Activated CD8-positive, alpha-beta T cell treated with anti-CD3 and anti-CD28 coated beads for 36 hours (primary cell): ENCODE data around the gene SNAP23. TPM values are rescaled to one million over a fixed set of nuclear protein-coding genes. Genes with fewer than 3 reads are reported as not detected.

Experiments
- ATAC-seq: fragments of 200-7000 bp; cut with Tn5 transposase; one replicate; pipeline ENCODE4 v1.10.0; 2021; ENCODE audit warnings: mild to moderate bottlenecking, moderate library complexity
- CTCF ChIA-PET: fragments of 350-600 bp; sonication (Branson Sonifier 250); formaldehyde crosslinking; loops from one replicate; lab custom pipeline; 2021; ENCODE audit warnings: antibody characterized with exemption; lab: Charles Lee
- POLR2A ChIA-PET: fragments of 350-600 bp; sonication (Branson Sonifier 250); formaldehyde crosslinking; loops from one replicate; lab custom pipeline; 2021; ENCODE audit warnings: antibody characterized with exemption; lab: Charles Lee
- DNase-seq: peaks from one replicate; pipeline ENCODE4 v3.0.0-alpha.2; 2020
- H3K27ac Mint-ChIP-seq: one replicate; pipeline ENCODE4 v1.8.0; 2021; ENCODE audit warnings: mild to moderate bottlenecking, mixed read lengths
- H3K27me3 Mint-ChIP-seq: one replicate; pipeline ENCODE4 v1.8.0; 2021; ENCODE audit warnings: mixed read lengths
- H3K36me3 Mint-ChIP-seq: one replicate; pipeline ENCODE4 v1.8.0; 2021; ENCODE audit warnings: low read depth, mixed read lengths
- H3K4me1 Mint-ChIP-seq: one replicate; pipeline ENCODE4 v1.8.0; 2021; ENCODE audit warnings: low read depth, mixed read lengths
- H3K4me3 Mint-ChIP-seq: one replicate; pipeline ENCODE4 v1.8.0; 2021; ENCODE audit warnings: mild to moderate bottlenecking, moderate library complexity, mixed read lengths
- H3K9me3 Mint-ChIP-seq: one replicate; pipeline ENCODE4 v1.8.0; 2021; ENCODE audit warnings: mixed read lengths
- CTCF ChIP-seq: fragments of 200-600 bp; IDR thresholded peaks from one replicate; pipeline ENCODE4 v1.8.0; 2022; ENCODE audit warnings: antibody characterized with exemption, mild to moderate bottlenecking
- intact Hi-C: fragments of 100-400 bp; cut with micrococcal nuclease; formaldehyde crosslinking; loops from one replicate; pipeline ENCODE4 v1.10.0; 2022
- total RNA-seq, 2 experiments: library from RNA; stranded (reverse); gene quantifications; one replicate each; pipeline ENCODE4 v1.2.3, GENCODE V29; 2021

The SNAP23 gene
- total RNA-seq, 2 experiments from 2014 or later: 31.2 to 33.1 TPM

DNA sequence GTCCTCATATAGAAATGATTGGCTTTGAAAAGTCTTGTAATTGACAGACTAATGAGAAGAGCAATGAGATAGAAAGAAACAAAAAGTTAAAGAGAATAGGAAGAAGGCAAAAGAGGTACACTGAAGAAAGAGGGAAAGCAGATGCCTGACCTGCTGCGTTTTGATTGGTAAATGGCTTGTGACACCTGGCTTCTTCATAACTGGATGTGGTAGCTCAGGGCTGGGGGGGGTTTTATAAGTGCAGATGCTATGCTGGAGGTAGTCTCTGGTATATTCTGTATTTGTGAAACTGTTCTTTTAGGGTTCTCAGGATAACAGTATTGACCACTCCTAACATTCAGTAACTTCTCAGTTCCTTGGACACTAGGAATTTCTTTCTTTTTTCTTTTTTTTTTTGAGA lies 81.3 kb downstream of the SNAP23 start:
- Mint-ChIP-seq H3K36me3 (peaks cover under 1% of the 10 kb centered on the region), H3K9me3 (no peaks in the 10 kb centered on the region), H3K4me1 (peaks cover 36% of the 10 kb centered on the region), H3K27me3 (no peaks in the 10 kb centered on the region), H3K4me3 (peak overlapping the region; percentile 93), H3K27ac (no peak overlapping the region)
- ChIA-PET POLR2A (interaction anchor here (0.6 to 1.4 kb wide), 4 partner anchors 11 to 71 kb away, joined by 3 to 6 read pairs (median 3); no protein-coding TSS in a partner anchor), CTCF (no interaction called here)
- TF ChIP-seq CTCF: no peak
- intact Hi-C loops: no loop called here
- DNase-seq (peak; percentile 27), ATAC-seq (no peak)

DNA sequence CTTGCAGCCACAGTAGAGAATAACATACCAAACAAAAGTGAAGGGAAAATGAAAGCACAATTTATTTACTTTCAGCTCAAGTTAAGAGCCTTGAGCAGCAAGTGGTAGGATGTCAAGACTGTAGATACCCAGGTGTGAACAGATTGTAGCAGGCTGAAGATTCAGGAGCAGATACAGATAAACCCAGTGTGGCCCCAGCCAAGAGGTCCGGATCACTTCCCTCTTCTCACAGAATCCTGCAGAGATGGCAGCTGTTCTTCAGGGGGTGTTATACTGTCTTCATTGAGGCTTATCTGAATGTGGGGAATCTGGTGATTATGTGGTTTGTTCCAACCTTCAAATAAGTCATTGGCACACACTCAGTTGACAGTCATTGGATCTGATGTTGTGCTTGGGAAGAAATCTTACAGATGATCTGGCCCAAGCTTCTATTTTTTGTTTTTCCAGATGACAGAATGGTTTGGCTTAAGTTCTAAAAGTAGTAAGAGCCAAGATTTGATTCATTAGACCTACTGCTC lies 82.1 kb downstream of the SNAP23 start:
- Mint-ChIP-seq H3K9me3 (no peaks in the 10 kb centered on the region), H3K27ac (no peak overlapping the region), H3K36me3 (no peaks in the 10 kb centered on the region), H3K27me3 (no peaks in the 10 kb centered on the region), H3K4me1 (peaks cover 42% of the 10 kb centered on the region), H3K4me3 (no peak overlapping the region)
- TF ChIP-seq CTCF: no peak
- no peak for DNase-seq
- intact Hi-C loops: no loop called here
- POLR2A ChIA-PET: interaction anchor here (1.1 kb wide), 1 partner anchor 59 kb away, joined by 3 read pairs; no protein-coding TSS in a partner anchor
- no peak for ATAC-seq
- CTCF ChIA-PET: no interaction called here

DNA sequence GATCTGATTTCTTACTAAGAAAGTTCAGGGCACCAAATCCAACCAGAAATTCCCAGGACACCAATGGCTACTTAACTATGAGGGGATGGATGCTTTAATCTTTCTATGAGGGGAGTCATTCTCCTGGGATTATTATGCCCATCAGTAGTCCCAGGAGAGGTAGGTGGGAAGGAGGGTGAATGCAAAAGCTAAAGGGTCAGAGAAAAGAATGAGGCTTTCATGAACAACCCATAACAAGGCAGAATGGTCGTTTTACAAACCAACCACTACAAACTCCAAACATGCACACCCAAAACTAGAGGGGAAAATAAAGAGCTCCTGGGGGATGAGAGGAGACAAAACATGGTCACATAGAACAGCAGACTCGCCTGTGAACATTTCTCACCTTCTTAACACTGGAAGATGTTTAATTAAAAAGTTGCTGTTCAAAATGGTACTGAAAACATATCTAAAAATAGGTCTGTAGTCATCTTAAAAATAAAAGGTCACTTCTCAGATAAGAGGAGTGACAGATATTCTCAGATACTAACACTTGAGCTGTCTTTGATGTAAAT lies 83.6 kb downstream of the SNAP23 start:
- no peaks in the 10 kb centered on the region for H3K9me3 Mint-ChIP-seq
- H3K4me1 Mint-ChIP-seq: peaks cover 49% of the 10 kb centered on the region
- POLR2A ChIA-PET: no interaction called here
- ATAC-seq: no peak
- H3K27me3 Mint-ChIP-seq: no peaks in the 10 kb centered on the region
- intact Hi-C loops: no loop called here
- CTCF ChIA-PET: no interaction called here
- no peaks in the 10 kb centered on the region for H3K36me3 Mint-ChIP-seq
- DNase-seq: no peak
- TF ChIP-seq CTCF: no peak
- no peak overlapping the region for H3K27ac Mint-ChIP-seq
- H3K4me3 Mint-ChIP-seq: no peak overlapping the region

DNA sequence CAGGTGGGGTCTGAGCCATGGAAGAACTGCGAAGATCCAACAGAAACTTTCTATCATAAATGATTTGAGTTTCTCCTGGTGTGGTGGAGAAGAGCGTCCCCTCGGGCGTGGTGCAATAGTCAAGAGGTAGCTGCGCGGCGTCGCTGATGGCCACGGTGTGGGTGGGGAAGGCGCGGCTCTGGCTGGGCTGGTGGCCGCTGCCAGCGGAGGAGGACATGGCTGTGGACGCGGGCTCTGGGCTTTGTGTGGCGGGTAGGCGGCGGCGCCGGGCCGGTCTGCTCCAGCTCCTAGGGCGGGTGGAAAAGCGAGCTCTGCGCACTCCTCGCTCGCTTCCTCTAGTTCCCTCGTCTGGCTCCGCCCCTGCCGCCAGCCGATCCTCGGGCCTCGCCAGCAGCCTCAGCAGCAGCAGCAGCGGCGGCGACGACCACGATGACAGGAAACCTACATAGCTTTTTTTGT lies 85.9 kb downstream of the SNAP23 start:
- intact Hi-C loops: no loop called here

More for the DNA sequence above, 85.9 kb downstream of the SNAP23 start:
- DNase-seq (peak; percentile 88), ATAC-seq (peak; percentile 99)
- no peaks in the 10 kb centered on the region for H3K36me3 Mint-ChIP-seq
- no peaks in the 10 kb centered on the region for H3K27me3 Mint-ChIP-seq
- peaks cover 41% of the 10 kb centered on the region for H3K4me1 Mint-ChIP-seq
- peak overlapping the region; percentile 71 for H3K4me3 Mint-ChIP-seq
- no peaks in the 10 kb centered on the region for H3K9me3 Mint-ChIP-seq
- ChIA-PET POLR2A (interaction anchor here (1.4 kb wide), 1 partner anchor 32 kb away, joined by 4 read pairs; the partner anchor contains the start of genes HAUS2 and LRRC57), CTCF (interaction anchor here (0.9 to 1.5 kb wide), 5 partner anchors 11 to 644 kb away, joined by 3 to 4 read pairs (median 3); no protein-coding TSS in a partner anchor)
- H3K27ac Mint-ChIP-seq: peak overlapping the region; percentile 67
- TF ChIP-seq CTCF: no peak

Other genes starting within 250 kb of the SNAP23 start
- 10 to 100 TPM; 18.0 to 22.2 TPM for gene GANC, start 222.4 kb upstream of the SNAP23 start, total RNA-seq
- gene TMEM87A, start 222.2 kb upstream of the SNAP23 start, total RNA-seq: 10 to 100 TPM; 23.6 to 24.7 TPM
- 1 to 10 TPM; 3.3 to 3.5 TPM for gene CAPN3, start 136.1 kb upstream of the SNAP23 start, total RNA-seq
- 10 to 100 TPM; 46.4 to 46.6 TPM for gene ZNF106, start 4.5 kb upstream of the SNAP23 start, total RNA-seq
- gene LRRC57, start 53.2 kb downstream of the SNAP23 start, total RNA-seq: 10 to 100 TPM; 13.7 to 15.1 TPM
- gene HAUS2, start 53.2 kb downstream of the SNAP23 start, total RNA-seq: 10 to 100 TPM; 45.3 to 48.8 TPM
- 1 to 10 TPM; 4.8 to 6.4 TPM for gene STARD9, start 80.0 kb downstream of the SNAP23 start, total RNA-seq
- gene CDAN1, start 241.5 kb downstream of the SNAP23 start, total RNA-seq: 10 to 100 TPM; 18.3 to 19.0 TPM